ENCODE measurements around the gene ZNF618. TPM values are rescaled to one million over a fixed set of nuclear protein-coding genes. Genes with fewer than 3 reads are reported as not detected.

The ZNF618 gene
- total and polyA plus RNA-seq, 5 experiments from 2014 or later = 0.47 to 1.1 (median 0.69) TPM

Other genes starting within 250 kb of the ZNF618 start
- gene AMBP, start 202.0 kb downstream of the ZNF618 start, total RNA-seq = not detected
- gene AMBP, start 202.0 kb downstream of the ZNF618 start, polyA plus RNA-seq = not detected
- not detected for gene KIF12, start 223.0 kb downstream of the ZNF618 start, total RNA-seq
- not detected for gene KIF12, start 223.0 kb downstream of the ZNF618 start, polyA plus RNA-seq

Measured in naive thymus-derived CD8-positive, alpha-beta T cell (primary cell).